Activated CD4-positive, CD25-positive, alpha-beta regulatory T cell treated with anti-CD3 and anti-CD28 coated beads, Interleukin-2, amount 50 U/mL, for 24 hours (primary cell): ENCODE measurements around the gene RHOT1.
A peak's percentile ranks its signal among the peaks of the same experiment; 100 is the strongest.
"Not testable (repeated sequence)": the region's sequence is repeated elsewhere in the genome, so short reads cannot be mapped to it uniquely, and the experiment has no call there.

Source experiments
- ATAC-seq, 2 donors: fragments of 150-1000 bp; cut with Tn5 transposase; one replicate each; pipeline ENCODE4 v1.10.0; 2021; ENCODE audit warnings: mild to moderate bottlenecking in 1 of 2, moderate library complexity in 1 of 2

The RHOT1 gene

DNA sequence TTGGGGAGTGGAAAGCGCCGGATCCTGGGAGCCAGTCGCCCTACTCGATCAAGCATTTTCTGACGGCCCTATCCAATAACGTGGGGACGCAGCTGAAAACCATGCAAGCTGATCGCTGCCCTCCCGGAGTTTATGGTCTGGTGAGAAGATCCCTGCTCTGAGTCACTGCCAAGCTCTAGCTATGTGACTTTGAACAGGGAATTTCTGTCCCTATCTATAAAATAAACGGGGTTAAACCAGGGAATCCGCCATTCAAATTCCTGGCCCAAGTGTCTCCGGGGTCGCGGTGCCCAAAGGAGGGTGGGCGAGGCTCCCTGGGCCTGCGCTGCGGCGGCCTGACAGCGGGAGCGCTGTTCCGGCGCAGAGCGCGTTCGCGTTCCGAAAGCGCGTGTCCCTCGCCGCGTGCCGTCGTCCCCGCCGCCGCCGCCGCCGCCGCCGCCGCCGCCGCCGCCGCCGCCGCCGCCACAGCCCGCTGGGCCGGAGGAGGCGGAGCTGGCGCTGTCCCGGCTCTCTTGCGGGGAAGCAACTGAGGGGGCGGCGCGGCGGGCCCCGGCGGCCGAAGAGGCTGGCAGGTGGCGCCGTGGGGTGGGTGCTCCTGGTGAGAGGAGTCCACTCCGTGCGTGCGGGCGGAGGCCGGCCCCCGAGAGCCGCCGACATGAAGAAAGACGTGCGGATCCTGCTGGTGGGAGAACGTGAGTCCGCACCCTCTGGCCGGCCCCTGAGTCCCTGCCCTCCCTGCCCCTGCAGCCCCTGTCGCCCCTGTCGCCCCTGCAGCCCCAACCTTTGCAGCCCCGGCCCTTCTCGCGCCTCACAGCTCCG lies at the start of gene RHOT1:
TSS of gene RHOT1 (plus strand) at position 465 of the 819 bp plus-strand sequence. CDS start at position 656, 191 bp downstream.
- peak; percentile 79 to 80 for ATAC-seq

DNA sequence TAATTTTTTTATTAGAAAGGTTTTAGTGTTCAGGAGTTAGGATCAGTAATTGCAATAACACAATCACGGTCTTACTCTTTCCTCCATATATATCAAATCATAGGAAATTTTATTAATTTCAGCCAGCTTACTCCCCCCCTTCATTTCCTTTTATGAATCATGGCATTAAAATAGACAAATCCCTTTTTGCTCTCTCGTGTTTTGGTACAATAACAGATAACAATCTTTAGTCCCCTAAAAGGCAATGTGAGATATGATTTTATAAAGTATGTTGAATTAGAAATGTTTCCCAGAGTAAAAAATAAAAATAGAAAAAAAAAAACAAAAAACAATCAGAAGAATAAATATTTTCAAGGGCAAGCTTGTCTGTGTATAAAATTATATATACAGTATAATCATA lies 42.6 kb upstream of the RHOT1 start:
- no peak for ATAC-seq

GRCh38 chr17:32100323-32100722 lies 42.0 kb upstream of the RHOT1 start:
- not testable (repeated sequence) for ATAC-seq

- ATAC-seq = no peak
These were observed 41.2 kb upstream of the RHOT1 start for GRCh38 chr17:32100971-32101631.

DNA sequence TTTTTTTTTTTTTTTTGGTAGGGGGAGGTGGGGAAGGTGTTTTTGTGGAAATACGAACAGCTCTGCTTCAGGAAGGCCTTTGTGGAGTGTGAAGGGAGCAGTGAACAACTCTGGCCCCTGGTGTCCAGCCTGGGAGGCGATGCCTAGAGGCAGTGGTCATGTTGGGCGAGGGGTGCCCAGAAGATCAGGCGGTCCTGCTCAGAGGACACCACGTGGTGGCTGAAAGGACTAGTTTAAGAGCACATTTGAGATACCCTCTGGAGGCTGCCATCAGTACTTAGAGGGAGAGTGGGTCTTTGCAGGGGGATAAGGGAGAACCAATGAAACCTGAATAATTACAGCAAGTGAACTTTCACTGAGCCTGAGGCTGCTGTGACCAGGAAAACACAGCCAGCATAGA lies 40.1 kb upstream of the RHOT1 start:
- no peak for ATAC-seq

- ATAC-seq = no peak
These were observed 39.6 kb upstream of the RHOT1 start for GRCh38 chr17:32102646-32103186.

- ATAC-seq = no peak
These were observed 38.7 kb upstream of the RHOT1 start for GRCh38 chr17:32103476-32104113.

- ATAC-seq = peak in 1 of 2 donors; percentile 21
These were observed 38.1 kb upstream of the RHOT1 start for GRCh38 chr17:32104158-32104557.

GRCh38 chr17:32106471-32106981 lies 35.8 kb upstream of the RHOT1 start:
- ATAC-seq = not testable (repeated sequence)

GRCh38 chr17:32107194-32107593 lies 35.1 kb upstream of the RHOT1 start:
- not testable (repeated sequence) for ATAC-seq

GRCh38 chr17:32110596-32110995 lies 31.7 kb upstream of the RHOT1 start:
- ATAC-seq = no peak

- ATAC-seq = peak in 1 of 2 donors; percentile 27
These were observed 31.0 kb upstream of the RHOT1 start for GRCh38 chr17:32111141-32111771.

GRCh38 chr17:32112416-32112815 lies 29.9 kb upstream of the RHOT1 start:
- ATAC-seq = no peak

GRCh38 chr17:32114536-32114935 lies 27.8 kb upstream of the RHOT1 start:
- ATAC-seq = no peak

GRCh38 chr17:32115546-32115945 lies 26.8 kb upstream of the RHOT1 start:
- ATAC-seq = not testable (repeated sequence)

GRCh38 chr17:32116937-32117336 lies 25.4 kb upstream of the RHOT1 start:
- no peak for ATAC-seq

- no peak for ATAC-seq
These were observed 24.9 kb upstream of the RHOT1 start for GRCh38 chr17:32117399-32117798.

DNA sequence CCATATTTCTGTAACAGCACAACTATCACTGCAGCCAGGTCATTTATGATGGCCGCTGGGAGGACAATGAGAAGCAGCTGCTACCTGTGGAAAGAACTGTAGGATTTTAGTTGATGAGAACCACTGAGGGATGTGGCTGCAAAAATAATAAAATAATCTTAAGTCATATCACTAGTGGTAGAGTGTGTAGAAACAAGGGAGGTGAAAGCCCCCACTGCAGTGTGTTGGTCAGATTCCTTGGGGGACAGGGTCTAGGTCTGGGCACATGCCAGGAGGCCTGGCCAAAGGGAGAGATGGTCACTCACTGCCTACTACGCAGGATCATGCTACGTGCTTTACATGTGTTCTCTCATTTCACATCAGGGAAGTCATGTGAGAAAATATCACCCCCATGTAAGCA lies 24.2 kb upstream of the RHOT1 start:
- not testable (repeated sequence) for ATAC-seq

GRCh38 chr17:32118835-32119234 lies 23.5 kb upstream of the RHOT1 start:
- no peak for ATAC-seq

- ATAC-seq = no peak
These were observed 22.2 kb upstream of the RHOT1 start for GRCh38 chr17:32120141-32120540.

GRCh38 chr17:32120716-32121115 lies 21.6 kb upstream of the RHOT1 start:
- ATAC-seq = no peak

DNA sequence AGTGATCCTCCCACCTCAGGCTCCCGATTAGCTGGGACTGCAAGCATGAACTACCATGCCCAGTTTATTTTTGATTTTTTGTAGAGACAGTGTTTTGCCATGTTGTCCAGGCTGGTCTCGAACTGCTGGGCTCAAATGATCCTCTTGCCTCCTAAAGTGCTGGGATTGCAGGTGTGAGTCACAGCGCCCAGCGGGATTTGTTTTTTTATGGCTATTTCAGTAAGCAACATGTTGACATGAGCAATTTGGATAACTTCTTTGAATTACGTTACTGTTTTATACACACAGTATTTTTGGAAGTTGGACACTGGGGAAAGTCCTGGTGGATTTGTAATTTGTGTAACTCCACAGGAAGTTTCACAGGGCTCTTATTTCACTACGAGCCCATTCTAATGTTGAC lies 18.5 kb upstream of the RHOT1 start:
- no peak for ATAC-seq
